ENCODE data around the gene MUC20.
"Not testable (repeated sequence)": the region's sequence is repeated elsewhere in the genome, so short reads cannot be mapped to it uniquely, and the experiment has no call there.

DNA sequence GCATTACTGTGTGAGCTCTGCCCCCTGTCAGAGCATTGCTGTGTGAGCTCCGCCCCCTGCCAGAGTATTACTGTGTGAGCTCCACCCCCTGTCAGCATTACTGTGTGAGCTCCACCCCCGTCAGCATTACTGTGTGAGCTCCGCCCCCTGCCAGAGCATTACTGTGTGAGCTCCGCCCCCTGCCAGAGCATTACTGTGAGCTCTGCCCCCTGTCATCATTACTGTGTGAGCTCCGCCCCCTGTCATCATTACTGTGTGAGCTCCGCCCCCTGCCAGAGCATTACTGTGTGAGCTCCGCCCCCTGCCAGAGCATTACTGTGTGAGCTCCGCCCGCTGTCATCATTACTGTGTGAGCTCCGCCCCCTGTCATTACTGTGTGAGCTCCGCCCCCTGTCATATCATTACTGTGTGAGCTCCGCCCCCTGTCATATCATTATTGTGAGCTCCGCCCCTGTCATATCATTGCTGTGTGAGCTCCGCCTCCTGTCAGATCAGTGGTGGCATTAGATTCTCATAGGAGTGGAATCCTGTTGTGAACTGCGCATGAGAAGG is 33.5 kb upstream of the MUC20 start:
- TF ChIP-seq, protein P1, sequence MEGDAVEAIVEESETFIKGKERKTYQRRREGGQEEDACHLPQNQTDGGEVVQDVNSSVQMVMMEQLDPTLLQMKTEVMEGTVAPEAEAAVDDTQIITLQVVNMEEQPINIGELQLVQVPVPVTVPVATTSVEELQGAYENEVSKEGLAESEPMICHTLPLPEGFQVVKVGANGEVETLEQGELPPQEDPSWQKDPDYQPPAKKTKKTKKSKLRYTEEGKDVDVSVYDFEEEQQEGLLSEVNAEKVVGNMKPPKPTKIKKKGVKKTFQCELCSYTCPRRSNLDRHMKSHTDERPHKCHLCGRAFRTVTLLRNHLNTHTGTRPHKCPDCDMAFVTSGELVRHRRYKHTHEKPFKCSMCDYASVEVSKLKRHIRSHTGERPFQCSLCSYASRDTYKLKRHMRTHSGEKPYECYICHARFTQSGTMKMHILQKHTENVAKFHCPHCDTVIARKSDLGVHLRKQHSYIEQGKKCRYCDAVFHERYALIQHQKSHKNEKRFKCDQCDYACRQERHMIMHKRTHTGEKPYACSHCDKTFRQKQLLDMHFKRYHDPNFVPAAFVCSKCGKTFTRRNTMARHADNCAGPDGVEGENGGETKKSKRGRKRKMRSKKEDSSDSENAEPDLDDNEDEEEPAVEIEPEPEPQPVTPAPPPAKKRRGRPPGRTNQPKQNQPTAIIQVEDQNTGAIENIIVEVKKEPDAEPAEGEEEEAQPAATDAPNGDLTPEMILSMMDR (IDR thresholded peaks at IDR 0.05) = not testable (repeated sequence)
- not testable (repeated sequence) for TF ChIP-seq POLR2A (IDR thresholded peaks at IDR 0.05)

All from right lobe of liver (tissue), 4 donors.